ENCODE data around the gene GOLIM4. TPM values are rescaled to one million over a fixed set of nuclear protein-coding genes. Genes with fewer than 3 reads are reported as not detected.

The GOLIM4 gene
- total and polyA plus RNA-seq, 2 donors (not counting 1 experiment from before 2014, with no cell fraction given), result 46.2 to 77.3 TPM

DNA sequence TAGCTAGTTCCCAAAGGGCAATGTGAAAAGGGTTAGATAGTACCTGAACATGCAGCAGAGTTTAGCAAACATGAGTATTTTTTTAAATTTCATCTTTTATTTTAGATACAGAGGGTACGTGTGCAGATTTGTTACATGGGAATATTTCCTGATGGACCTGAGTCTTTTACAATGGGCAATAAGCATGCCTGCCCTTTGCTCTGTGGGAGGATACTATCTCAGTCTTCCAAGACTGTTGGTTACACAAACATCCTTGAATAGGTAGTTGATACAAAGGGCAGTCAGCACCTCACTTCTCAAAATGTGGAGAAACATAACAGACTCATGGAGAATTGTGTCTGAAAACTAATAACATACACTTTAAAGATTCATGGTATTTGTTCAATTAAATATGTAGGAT lies 103.3 kb downstream of the GOLIM4 start:
- H3K9ac ChIP-seq (ENCODE audit: insufficient read depth, low read length), result no peak overlapping the region
- TF ChIP-seq, protein P1, sequence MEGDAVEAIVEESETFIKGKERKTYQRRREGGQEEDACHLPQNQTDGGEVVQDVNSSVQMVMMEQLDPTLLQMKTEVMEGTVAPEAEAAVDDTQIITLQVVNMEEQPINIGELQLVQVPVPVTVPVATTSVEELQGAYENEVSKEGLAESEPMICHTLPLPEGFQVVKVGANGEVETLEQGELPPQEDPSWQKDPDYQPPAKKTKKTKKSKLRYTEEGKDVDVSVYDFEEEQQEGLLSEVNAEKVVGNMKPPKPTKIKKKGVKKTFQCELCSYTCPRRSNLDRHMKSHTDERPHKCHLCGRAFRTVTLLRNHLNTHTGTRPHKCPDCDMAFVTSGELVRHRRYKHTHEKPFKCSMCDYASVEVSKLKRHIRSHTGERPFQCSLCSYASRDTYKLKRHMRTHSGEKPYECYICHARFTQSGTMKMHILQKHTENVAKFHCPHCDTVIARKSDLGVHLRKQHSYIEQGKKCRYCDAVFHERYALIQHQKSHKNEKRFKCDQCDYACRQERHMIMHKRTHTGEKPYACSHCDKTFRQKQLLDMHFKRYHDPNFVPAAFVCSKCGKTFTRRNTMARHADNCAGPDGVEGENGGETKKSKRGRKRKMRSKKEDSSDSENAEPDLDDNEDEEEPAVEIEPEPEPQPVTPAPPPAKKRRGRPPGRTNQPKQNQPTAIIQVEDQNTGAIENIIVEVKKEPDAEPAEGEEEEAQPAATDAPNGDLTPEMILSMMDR (conservative IDR thresholded peaks at IDR 0.05 in 1 of 2, IDR thresholded peaks at IDR 0.05 in 1 of 2; ENCODE audit: low read depth in 1 of 2, low read length in 2 of 2), result no peak
- no peak for TF ChIP-seq EZH2 (IDR thresholded peaks at IDR 0.05; ENCODE audit: low read length, missing control alignments)
- H4K20me1 ChIP-seq (ENCODE audit: control insufficient read depth, extremely low read depth, insufficient read depth, low read length), result no peaks in the 10 kb centered on the region
- no peak overlapping the region for H2AFZ ChIP-seq (ENCODE audit: low read length)
- no peaks in the 10 kb centered on the region for H3K9me3 ChIP-seq (ENCODE audit: control insufficient read depth, insufficient read depth, low read depth, low read length)
- no peaks in the 10 kb centered on the region for H3K79me2 ChIP-seq (ENCODE audit: control insufficient read depth, insufficient read depth, low read length)
- no peak for DNase-seq (ENCODE audit: low read depth in 2 of 2)
- H3K4me3 ChIP-seq (replicated peaks in 1 of 4; ENCODE audit: control extremely low read depth in 1 of 4, insufficient read depth in 1 of 4, low read depth in 3 of 4, low read length in 4 of 4), result no peak overlapping the region
- H3K4me2 ChIP-seq (ENCODE audit: extremely low read depth, insufficient read depth, low read length), result no peak overlapping the region
- no peaks in the 10 kb centered on the region for H3K36me3 ChIP-seq (ENCODE audit: control insufficient read depth, insufficient read depth, low read length)
- H3K27me3 ChIP-seq (ENCODE audit: control insufficient read depth, insufficient read depth, low read length), result no peaks in the 10 kb centered on the region
- H3K27ac ChIP-seq (ENCODE audit: insufficient read depth, low read length), result no peak overlapping the region
- H3K4me1 ChIP-seq (ENCODE audit: control insufficient read depth, extremely low read depth, insufficient read depth, low read length), result no peaks in the 10 kb centered on the region

DNA sequence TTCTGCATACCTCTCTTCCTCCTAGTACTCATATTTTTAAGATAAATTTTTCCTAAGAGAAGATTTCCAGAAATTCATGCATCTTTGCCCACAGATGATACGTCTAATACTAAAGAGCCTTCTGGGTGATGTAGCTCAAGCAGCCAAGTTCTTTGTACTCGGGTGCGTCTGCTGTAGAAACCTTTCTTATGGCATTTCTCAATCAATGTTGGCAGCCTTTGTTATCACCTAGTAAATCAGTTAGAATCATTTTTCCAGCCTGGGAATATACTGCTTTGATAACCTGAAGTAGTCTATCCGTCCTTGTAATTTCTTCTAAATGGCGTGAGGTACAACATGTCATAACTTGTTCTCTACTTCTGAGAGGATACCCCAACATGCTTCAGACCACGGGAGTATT lies 104.5 kb downstream of the GOLIM4 start:
- H2AFZ ChIP-seq (ENCODE audit: low read length), result no peak overlapping the region
- H3K4me3 ChIP-seq (replicated peaks in 1 of 4; ENCODE audit: control extremely low read depth in 1 of 4, insufficient read depth in 1 of 4, low read depth in 3 of 4, low read length in 4 of 4), result no peak overlapping the region
- no peak overlapping the region for H3K4me2 ChIP-seq (ENCODE audit: extremely low read depth, insufficient read depth, low read length)
- H3K9me3 ChIP-seq (ENCODE audit: control insufficient read depth, insufficient read depth, low read depth, low read length), result no peaks in the 10 kb centered on the region
- TF ChIP-seq EZH2 (IDR thresholded peaks at IDR 0.05; ENCODE audit: low read length, missing control alignments), result no peak
- TF ChIP-seq, protein P1 (conservative IDR thresholded peaks at IDR 0.05 in 1 of 2, IDR thresholded peaks at IDR 0.05 in 1 of 2; ENCODE audit: low read depth in 1 of 2, low read length in 2 of 2), result no peak
- no peaks in the 10 kb centered on the region for H3K4me1 ChIP-seq (ENCODE audit: control insufficient read depth, extremely low read depth, insufficient read depth, low read length)
- no peak for DNase-seq (ENCODE audit: low read depth in 2 of 2)
- H3K36me3 ChIP-seq (ENCODE audit: control insufficient read depth, insufficient read depth, low read length), result no peaks in the 10 kb centered on the region
- H3K27ac ChIP-seq (ENCODE audit: insufficient read depth, low read length), result no peak overlapping the region
- no peaks in the 10 kb centered on the region for H3K79me2 ChIP-seq (ENCODE audit: control insufficient read depth, insufficient read depth, low read length)
- no peaks in the 10 kb centered on the region for H4K20me1 ChIP-seq (ENCODE audit: control insufficient read depth, extremely low read depth, insufficient read depth, low read length)
- no peak overlapping the region for H3K9ac ChIP-seq (ENCODE audit: insufficient read depth, low read length)
- H3K27me3 ChIP-seq (ENCODE audit: control insufficient read depth, insufficient read depth, low read length), result no peaks in the 10 kb centered on the region

DNA sequence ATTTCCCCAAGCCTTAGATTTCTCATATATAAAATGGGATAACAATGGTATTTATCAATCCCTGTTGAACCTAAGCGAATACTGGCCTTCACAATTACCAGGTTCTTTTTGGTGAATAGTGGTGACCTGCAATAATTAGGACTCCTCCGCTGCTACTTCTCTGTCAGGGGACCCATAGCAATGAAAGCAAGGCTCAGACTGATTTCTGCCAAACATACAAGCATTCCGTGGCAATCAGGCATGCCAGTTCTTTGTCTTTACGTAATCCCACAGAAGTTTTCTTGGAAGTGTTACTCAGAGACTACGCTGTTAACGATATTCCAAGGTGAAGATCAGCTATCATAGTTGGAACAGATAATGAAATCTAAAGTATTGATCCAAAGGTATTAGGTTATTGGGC lies 105.7 kb downstream of the GOLIM4 start:
- H3K36me3 ChIP-seq (ENCODE audit: control insufficient read depth, insufficient read depth, low read length), result no peaks in the 10 kb centered on the region
- no peaks in the 10 kb centered on the region for H3K27me3 ChIP-seq (ENCODE audit: control insufficient read depth, insufficient read depth, low read length)
- H2AFZ ChIP-seq (ENCODE audit: low read length), result no peak overlapping the region
- no peaks in the 10 kb centered on the region for H4K20me1 ChIP-seq (ENCODE audit: control insufficient read depth, extremely low read depth, insufficient read depth, low read length)
- TF ChIP-seq, protein P1 (conservative IDR thresholded peaks at IDR 0.05 in 1 of 2, IDR thresholded peaks at IDR 0.05 in 1 of 2; ENCODE audit: low read depth in 1 of 2, low read length in 2 of 2), result no peak
- TF ChIP-seq EZH2 (IDR thresholded peaks at IDR 0.05; ENCODE audit: low read length, missing control alignments), result no peak
- no peak overlapping the region for H3K27ac ChIP-seq (ENCODE audit: insufficient read depth, low read length)
- no peak overlapping the region for H3K4me2 ChIP-seq (ENCODE audit: extremely low read depth, insufficient read depth, low read length)
- no peaks in the 10 kb centered on the region for H3K79me2 ChIP-seq (ENCODE audit: control insufficient read depth, insufficient read depth, low read length)
- no peak for DNase-seq (ENCODE audit: low read depth in 2 of 2)
- no peak overlapping the region for H3K4me3 ChIP-seq (replicated peaks in 1 of 4; ENCODE audit: control extremely low read depth in 1 of 4, insufficient read depth in 1 of 4, low read depth in 3 of 4, low read length in 4 of 4)
- no peaks in the 10 kb centered on the region for H3K9me3 ChIP-seq (ENCODE audit: control insufficient read depth, insufficient read depth, low read depth, low read length)
- H3K9ac ChIP-seq (ENCODE audit: insufficient read depth, low read length), result no peak overlapping the region
- no peaks in the 10 kb centered on the region for H3K4me1 ChIP-seq (ENCODE audit: control insufficient read depth, extremely low read depth, insufficient read depth, low read length)
